OCI-LY1 (cell line): ENCODE data around the gene ATG14.

Experiments
- H2AFZ ChIP-seq: fragments of 200-600 bp; sonication (generic), shearing (Covaris generic); 2 replicates; pipeline ENCODE4 v1.6.0; 2014; ENCODE audit warnings: antibody characterized with exemption, mild to moderate bottlenecking, low read length
- H3F3A ChIP-seq: fragments of 200-600 bp; sonication (generic), shearing (Covaris generic); 2 replicates; pipeline ENCODE4 v1.6.0; 2014; ENCODE audit warnings: mild to moderate bottlenecking, antibody characterized with exemption, low read length, moderate library complexity; ENCODE audit not compliant: insufficient read depth
- H3K27ac ChIP-seq: fragments of 200-600 bp; sonication (generic); 2 replicates; pipeline ENCODE4 v1.5.1; 2014; ENCODE audit warnings: low read length, mixed run types, mild to moderate bottlenecking, low read depth; ENCODE audit not compliant: poor library complexity, severe bottlenecking
- H3K27me3 ChIP-seq: fragments of 200-600 bp; sonication (generic); 2 replicates; pipeline ENCODE4 v1.6.0; 2014; ENCODE audit warnings: antibody characterized with exemption, mild to moderate bottlenecking, low read length, moderate library complexity; ENCODE audit not compliant: insufficient read depth
- H3K36me3 ChIP-seq: fragments of 200-600 bp; sonication (generic); 2 replicates; pipeline ENCODE4 v1.6.1; 2014; ENCODE audit warnings: mild to moderate bottlenecking, antibody characterized with exemption, low read length, moderate library complexity, mixed read lengths; ENCODE audit not compliant: insufficient read depth
- H3K4me1 ChIP-seq: fragments of 200-600 bp; sonication (generic); 2 replicates; pipeline ENCODE4 v1.5.1; 2014; ENCODE audit warnings: mild to moderate bottlenecking, low read length, moderate library complexity; ENCODE audit not compliant: insufficient read depth, severe bottlenecking
- H3K4me2 ChIP-seq: fragments of 200-600 bp; sonication (generic), shearing (Covaris generic); 2 replicates; pipeline ENCODE4 v1.6.1; 2014; ENCODE audit warnings: low read length
- H3K4me3 ChIP-seq: fragments of 200-600 bp; sonication (generic); 2 replicates; pipeline ENCODE4 v1.5.1; 2014; ENCODE audit warnings: low read length, low read depth, mild to moderate bottlenecking, mixed read lengths; ENCODE audit not compliant: poor library complexity, severe bottlenecking
- H3K79me2 ChIP-seq: fragments of 200-600 bp; shearing (Covaris generic); 2 replicates; pipeline ENCODE4 v1.6.1; 2016; ENCODE audit warnings: mixed run types, low read length, mixed read lengths; ENCODE audit not compliant: insufficient read depth
- H3K9ac ChIP-seq: fragments of 200-600 bp; sonication (generic), shearing (Covaris generic); 2 replicates; pipeline ENCODE4 v1.6.1; 2014; ENCODE audit warnings: mild to moderate bottlenecking, low read length, mixed read lengths
- H3K9me2 ChIP-seq: fragments of 200-600 bp; sonication (generic), shearing (Covaris generic); 2 replicates; pipeline ENCODE4 v1.6.1; 2014; ENCODE audit warnings: low read depth, mild to moderate bottlenecking, low read length, mixed read lengths
- H3K9me3 ChIP-seq: fragments of 200-600 bp; shearing (Covaris generic); 2 replicates; pipeline ENCODE4 v1.6.1; 2014; ENCODE audit warnings: low read length, mixed read lengths
- H4K20me1 ChIP-seq: fragments of 200-600 bp; sonication (generic), shearing (Covaris generic); 2 replicates; pipeline ENCODE4 v1.6.0; 2016; ENCODE audit warnings: mild to moderate bottlenecking, low read length; ENCODE audit not compliant: insufficient read depth
- CTCF ChIP-seq: fragments of 200-600 bp; sonication (generic), shearing (Covaris generic); IDR thresholded peaks from 2 replicates; pipeline ENCODE4 v1.5.1; 2017; ENCODE audit warnings: mild to moderate bottlenecking, antibody characterized with exemption, low read length, moderate library complexity, mixed read lengths
- EZH2 ChIP-seq: fragments of 200-600 bp; sonication (generic), shearing (Covaris generic); IDR thresholded peaks from 2 replicates; pipeline ENCODE4 v1.8.0; 2017; ENCODE audit warnings: borderline replicate concordance, mixed run types, mild to moderate bottlenecking, antibody characterized with exemption, low read length, moderate library complexity, mixed read lengths

The ATG14 gene

GRCh38 chr14:55372423-55372822 lies 39.2 kb downstream of the ATG14 start:
- no peak overlapping the region for H2AFZ ChIP-seq
- no peaks in the 10 kb centered on the region for H3K79me2 ChIP-seq
- TF ChIP-seq EZH2 (no peak), CTCF (no peak)
- H3K4me2 ChIP-seq, result no peak overlapping the region
- H3K4me3 ChIP-seq, result no peak overlapping the region
- no peak overlapping the region for H3K27ac ChIP-seq
- H3K36me3 ChIP-seq, result peaks cover 30% of the 10 kb centered on the region; the same call in 1 of the 2 replicates
- H3K4me1 ChIP-seq, result no peaks in the 10 kb centered on the region
- H4K20me1 ChIP-seq, result no peaks in the 10 kb centered on the region
- no peaks in the 10 kb centered on the region for H3F3A ChIP-seq
- H3K9me3 ChIP-seq, result no peaks in the 10 kb centered on the region
- no peaks in the 10 kb centered on the region for H3K27me3 ChIP-seq
- no peaks in the 10 kb centered on the region for H3K9me2 ChIP-seq
- no peak overlapping the region for H3K9ac ChIP-seq

GRCh38 chr14:55370883-55371455 lies 40.7 kb downstream of the ATG14 start:
- peaks cover 23% of the 10 kb centered on the region; the same call in 1 of the 2 replicates for H3K36me3 ChIP-seq
- no peak overlapping the region for H3K9ac ChIP-seq
- H3K27ac ChIP-seq, result no peak overlapping the region

GRCh38 chr14:55366271-55366670 lies 45.4 kb downstream of the ATG14 start:
- TF ChIP-seq CTCF (no peak), EZH2 (no peak)
- no peaks in the 10 kb centered on the region for H3K27me3 ChIP-seq
- H3F3A ChIP-seq, result no peaks in the 10 kb centered on the region
- no peaks in the 10 kb centered on the region for H4K20me1 ChIP-seq
- no peaks in the 10 kb centered on the region for H3K9me3 ChIP-seq
- H3K27ac ChIP-seq, result no peak overlapping the region
- H3K4me1 ChIP-seq, result no peaks in the 10 kb centered on the region
- H3K9ac ChIP-seq, result no peak overlapping the region
- no peaks in the 10 kb centered on the region for H3K9me2 ChIP-seq
- no peak overlapping the region for H3K4me3 ChIP-seq
- peaks cover 18% of the 10 kb centered on the region; the same call in 1 of the 2 replicates for H3K36me3 ChIP-seq
- H2AFZ ChIP-seq, result no peak overlapping the region
- no peak overlapping the region for H3K4me2 ChIP-seq
- H3K79me2 ChIP-seq, result no peaks in the 10 kb centered on the region

More at GRCh38 chr14:55370883-55371455, 40.7 kb downstream of the ATG14 start:
- Histone ChIP-seq H3K9me2 (no peaks in the 10 kb centered on the region), H3K79me2 (no peaks in the 10 kb centered on the region), H3K27me3 (no peaks in the 10 kb centered on the region), H4K20me1 (no peaks in the 10 kb centered on the region), H3K4me2 (no peak overlapping the region), H3K4me3 (no peak overlapping the region), H3K4me1 (no peaks in the 10 kb centered on the region), H3K9me3 (no peaks in the 10 kb centered on the region), H2AFZ (no peak overlapping the region), H3F3A (no peaks in the 10 kb centered on the region)
- TF ChIP-seq CTCF, result no peak
- no peak for TF ChIP-seq EZH2
